ENCODE data around the gene CHAF1B. TPM values are rescaled to one million over a fixed set of nuclear protein-coding genes. Genes with fewer than 3 reads are reported as not detected.

Gene CHAF1B
- polyA plus RNA-seq, 1 donor, result 3.6 TPM

- Histone ChIP-seq H3K36me3 (ENCODE audit: control insufficient read depth, insufficient read depth, low read length) (no peaks in the 10 kb centered on the region), H3K4me3 (ENCODE audit: low read length) (no peak overlapping the region), H3K27me3 (ENCODE audit: control insufficient read depth, insufficient read depth, low read length) (peaks cover 12% of the 10 kb centered on the region), H3K4me1 (ENCODE audit: control insufficient read depth, insufficient read depth, low read length) (no peaks in the 10 kb centered on the region), H3K27ac (ENCODE audit: low read length) (no peak overlapping the region), H3K9me3 (ENCODE audit: control insufficient read depth, low read depth, low read length) (no peaks in the 10 kb centered on the region)
- 86% methylated on average over 4 of the region's 34 CpGs for WGBS (ENCODE audit: insufficient coverage, low lambda C conversion rate)
- DNase-seq, result no peak
These were observed 76.2 kb downstream of the CHAF1B start for GRCh38 chr21:36461277-36461917.

GRCh38 chr21:36461918-36462486 lies 76.8 kb downstream of the CHAF1B start:
- no peak for DNase-seq
- Histone ChIP-seq H3K36me3 (ENCODE audit: control insufficient read depth, insufficient read depth, low read length) (no peaks in the 10 kb centered on the region), H3K4me1 (ENCODE audit: control insufficient read depth, insufficient read depth, low read length) (no peaks in the 10 kb centered on the region), H3K4me3 (ENCODE audit: low read length) (no peak overlapping the region), H3K27me3 (ENCODE audit: control insufficient read depth, insufficient read depth, low read length) (peaks cover 12% of the 10 kb centered on the region), H3K27ac (ENCODE audit: low read length) (no peak overlapping the region), H3K9me3 (ENCODE audit: control insufficient read depth, low read depth, low read length) (no peaks in the 10 kb centered on the region)
- WGBS (ENCODE audit: insufficient coverage, low lambda C conversion rate), result no CpG with 5 or more reads among the region's 14 CpGs

- no peak for DNase-seq
- no peaks in the 10 kb centered on the region for H3K4me1 ChIP-seq (ENCODE audit: control insufficient read depth, insufficient read depth, low read length)
- H3K4me3 ChIP-seq (ENCODE audit: low read length), result no peak overlapping the region
- H3K9me3 ChIP-seq (ENCODE audit: control insufficient read depth, low read depth, low read length), result no peaks in the 10 kb centered on the region
- H3K36me3 ChIP-seq (ENCODE audit: control insufficient read depth, insufficient read depth, low read length), result no peaks in the 10 kb centered on the region
- peaks cover 12% of the 10 kb centered on the region for H3K27me3 ChIP-seq (ENCODE audit: control insufficient read depth, insufficient read depth, low read length)
- no CpG with 5 or more reads among the region's 10 CpGs for WGBS (ENCODE audit: insufficient coverage, low lambda C conversion rate)
- H3K27ac ChIP-seq (ENCODE audit: low read length), result no peak overlapping the region
These were observed 78.0 kb downstream of the CHAF1B start for GRCh38 chr21:36463204-36463603.

GRCh38 chr21:36463991-36464390 lies 78.8 kb downstream of the CHAF1B start:
- H3K4me3 ChIP-seq (ENCODE audit: low read length), result no peak overlapping the region
- no peaks in the 10 kb centered on the region for H3K4me1 ChIP-seq (ENCODE audit: control insufficient read depth, insufficient read depth, low read length)
- H3K27ac ChIP-seq (ENCODE audit: low read length), result no peak overlapping the region
- no peaks in the 10 kb centered on the region for H3K36me3 ChIP-seq (ENCODE audit: control insufficient read depth, insufficient read depth, low read length)
- no peaks in the 10 kb centered on the region for H3K9me3 ChIP-seq (ENCODE audit: control insufficient read depth, low read depth, low read length)
- WGBS (ENCODE audit: insufficient coverage, low lambda C conversion rate), result no CpG with 5 or more reads among the region's 10 CpGs
- peaks cover 12% of the 10 kb centered on the region for H3K27me3 ChIP-seq (ENCODE audit: control insufficient read depth, insufficient read depth, low read length)
- no peak for DNase-seq

GRCh38 chr21:36464590-36464989 lies 79.4 kb downstream of the CHAF1B start:
- H3K4me3 ChIP-seq (ENCODE audit: low read length), result no peak overlapping the region
- no peak overlapping the region for H3K27ac ChIP-seq (ENCODE audit: low read length)
- no CpG with 5 or more reads among the region's 3 CpGs for WGBS (ENCODE audit: insufficient coverage, low lambda C conversion rate)
- no peaks in the 10 kb centered on the region for H3K4me1 ChIP-seq (ENCODE audit: control insufficient read depth, insufficient read depth, low read length)
- H3K36me3 ChIP-seq (ENCODE audit: control insufficient read depth, insufficient read depth, low read length), result no peaks in the 10 kb centered on the region
- peaks cover 12% of the 10 kb centered on the region for H3K27me3 ChIP-seq (ENCODE audit: control insufficient read depth, insufficient read depth, low read length)
- H3K9me3 ChIP-seq (ENCODE audit: control insufficient read depth, low read depth, low read length), result no peaks in the 10 kb centered on the region
- no peak for DNase-seq

- Histone ChIP-seq H3K27me3 (ENCODE audit: control insufficient read depth, insufficient read depth, low read length) (peaks cover 12% of the 10 kb centered on the region), H3K27ac (ENCODE audit: low read length) (no peak overlapping the region), H3K4me1 (ENCODE audit: control insufficient read depth, insufficient read depth, low read length) (no peaks in the 10 kb centered on the region), H3K9me3 (ENCODE audit: control insufficient read depth, low read depth, low read length) (no peaks in the 10 kb centered on the region), H3K36me3 (ENCODE audit: control insufficient read depth, insufficient read depth, low read length) (no peaks in the 10 kb centered on the region), H3K4me3 (ENCODE audit: low read length) (no peak overlapping the region)
- WGBS (ENCODE audit: insufficient coverage, low lambda C conversion rate), result no CpG with 5 or more reads among the region's 8 CpGs
- DNase-seq, result no peak
These were observed 80.3 kb downstream of the CHAF1B start for GRCh38 chr21:36465478-36465877.

- Histone ChIP-seq H3K27me3 (ENCODE audit: control insufficient read depth, insufficient read depth, low read length) (peaks cover 12% of the 10 kb centered on the region), H3K9me3 (ENCODE audit: control insufficient read depth, low read depth, low read length) (no peaks in the 10 kb centered on the region), H3K4me1 (ENCODE audit: control insufficient read depth, insufficient read depth, low read length) (no peaks in the 10 kb centered on the region), H3K4me3 (ENCODE audit: low read length) (no peak overlapping the region), H3K36me3 (ENCODE audit: control insufficient read depth, insufficient read depth, low read length) (no peaks in the 10 kb centered on the region), H3K27ac (ENCODE audit: low read length) (no peak overlapping the region)
- no peak for DNase-seq
- 90% methylated on average over 5 of the region's 8 CpGs for WGBS (ENCODE audit: insufficient coverage, low lambda C conversion rate)
These were observed 80.9 kb downstream of the CHAF1B start for GRCh38 chr21:36466061-36466511.

Other genes starting within 250 kb of the CHAF1B start
- gene DOP1B, start 228.6 kb upstream of the CHAF1B start, polyA plus RNA-seq, result 16.0 TPM
- gene MORC3, start 65.2 kb upstream of the CHAF1B start, polyA plus RNA-seq, result 28.7 TPM
- not detected for gene CLDN14, start 94.7 kb downstream of the CHAF1B start, polyA plus RNA-seq

Measured in large intestine (tissue), 3 donors.